ENCODE data around the gene TMED7. TPM values are rescaled to one million over a fixed set of nuclear protein-coding genes. Genes with fewer than 3 reads are reported as not detected.
A peak's percentile ranks its signal among the peaks of the same experiment; 100 is the strongest.
"Not testable (repeated sequence)": the region's sequence is repeated elsewhere in the genome, so short reads cannot be mapped to it uniquely, and the experiment has no call there.

Gene TMED7
- 20.5 TPM for total RNA-seq

GRCh38 chr5:115625579-115626444 lies at the start of gene TMED7:
TMED7 (minus strand) TSS chr5:115626036; CDS start chr5:115625792, 244 bp downstream.
- peak; percentile 95 to 99 (median 98) for DNase-seq (ENCODE audit: low read depth in 2 of 3, low spot score in 2 of 3)

GRCh38 chr5:115674782-115675181 lies 48.9 kb upstream of the TMED7 start:
- not testable (repeated sequence) for DNase-seq (ENCODE audit: low read depth in 2 of 3, low spot score in 2 of 3)

DNA sequence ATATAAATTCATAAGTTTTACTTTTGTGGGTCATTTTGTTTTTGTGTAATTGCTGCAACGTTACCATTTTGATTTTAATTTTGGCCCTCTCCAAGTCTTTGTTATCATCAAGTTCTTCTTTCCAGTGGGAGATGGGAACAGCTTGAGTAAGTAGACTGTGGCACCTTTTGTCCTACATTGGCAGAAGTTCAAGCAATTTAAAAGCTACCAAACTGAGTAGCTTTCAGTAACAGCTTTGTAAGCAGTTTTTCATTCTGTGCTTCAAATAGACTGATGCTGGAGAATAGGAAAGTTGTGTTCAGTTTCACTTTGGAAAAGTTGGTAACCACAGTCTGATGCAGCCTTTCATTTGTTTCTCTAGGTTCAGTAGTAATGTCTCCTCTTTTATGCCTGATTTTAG lies 47.8 kb upstream of the TMED7 start:
- DNase-seq (ENCODE audit: low read depth in 2 of 3, low spot score in 2 of 3), result no peak

GRCh38 chr5:115671939-115672338 lies 46.1 kb upstream of the TMED7 start:
- DNase-seq (ENCODE audit: low read depth in 2 of 3, low spot score in 2 of 3), result no peak

DNA sequence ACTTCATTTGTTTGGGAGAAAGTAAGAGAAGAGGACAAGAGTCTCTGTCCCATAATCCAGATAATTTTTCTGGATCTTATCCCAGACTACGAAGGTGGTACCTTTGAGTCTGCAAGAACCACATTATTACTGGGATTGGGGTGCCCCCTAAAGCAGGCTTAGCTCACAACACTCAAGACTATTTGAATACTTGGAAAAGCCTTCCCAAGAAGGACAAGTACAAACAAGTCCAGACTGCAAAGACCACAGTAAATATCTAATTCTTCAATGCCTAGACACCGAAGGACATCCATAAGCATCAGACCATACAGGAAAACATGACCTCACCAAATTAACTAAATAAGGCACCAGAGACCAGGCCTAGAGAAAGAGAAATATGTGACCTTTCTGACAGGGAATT lies 40.2 kb upstream of the TMED7 start:
- DNase-seq (ENCODE audit: low read depth in 2 of 3, low spot score in 2 of 3), result no peak

DNA sequence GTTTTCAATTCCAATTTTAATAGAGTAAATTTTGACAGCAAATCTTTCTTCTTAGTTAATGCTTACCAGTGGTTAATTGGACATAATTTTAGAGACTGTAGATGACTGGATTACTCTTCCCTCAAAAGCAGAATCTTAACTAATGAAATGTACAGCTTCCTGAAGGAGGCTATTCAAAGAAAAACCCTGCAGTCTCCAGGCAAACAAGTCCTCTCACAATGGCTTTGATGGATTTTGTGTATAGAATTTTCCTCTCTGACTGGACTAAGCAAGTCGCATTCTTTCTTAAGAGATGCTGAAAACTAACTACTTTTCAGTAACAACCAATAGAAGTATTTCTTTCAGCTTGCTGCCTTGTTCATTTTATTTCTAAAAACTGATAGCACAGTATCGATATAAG lies 35.7 kb upstream of the TMED7 start:
- no peak for DNase-seq (ENCODE audit: low read depth in 2 of 3, low spot score in 2 of 3)

- DNase-seq (ENCODE audit: low read depth in 2 of 3, low spot score in 2 of 3), result no peak
Observed at GRCh38 chr5:115661101-115661500, 35.3 kb upstream of the TMED7 start.

DNA sequence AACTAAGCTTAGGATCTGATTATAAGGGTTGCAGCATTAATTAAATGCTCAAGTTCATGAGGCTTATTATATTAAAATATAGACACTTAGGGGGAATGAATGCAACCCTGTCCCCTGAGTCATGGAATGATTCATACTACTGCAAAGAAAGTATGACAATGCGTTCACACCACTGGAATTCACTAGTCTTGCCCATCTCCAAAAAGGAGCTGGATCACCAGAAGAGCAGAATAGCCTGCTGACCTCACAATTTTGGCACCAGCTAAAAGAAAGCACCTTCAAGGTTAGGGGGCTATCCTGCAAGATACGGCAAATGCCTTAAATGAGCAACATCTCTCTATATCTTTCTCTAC lies 32.0 kb upstream of the TMED7 start:
- DNase-seq (ENCODE audit: low read depth in 2 of 3, low spot score in 2 of 3), result no peak

- DNase-seq (ENCODE audit: low read depth in 2 of 3, low spot score in 2 of 3), result no peak
Observed at GRCh38 chr5:115657125-115657880, 31.5 kb upstream of the TMED7 start.

DNA sequence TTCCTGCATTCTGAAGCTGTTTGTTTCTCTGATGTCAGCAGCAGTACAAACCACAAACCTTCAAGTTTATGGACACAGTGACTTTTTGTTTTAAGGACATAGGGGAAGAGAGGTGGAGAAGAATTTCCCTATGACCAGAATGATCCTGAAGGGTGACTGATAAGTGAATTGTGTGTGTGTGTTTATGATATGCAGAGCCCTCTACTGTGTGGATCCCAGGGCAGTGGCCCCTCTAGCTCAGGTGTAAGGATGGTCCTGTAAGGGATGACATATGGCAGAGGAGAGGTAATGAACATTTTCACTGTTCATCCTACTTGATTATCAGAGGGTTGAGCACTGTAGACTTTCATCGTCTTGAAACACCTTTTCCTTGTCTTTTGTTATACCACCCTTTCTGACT lies 30.6 kb upstream of the TMED7 start:
- DNase-seq (ENCODE audit: low read depth in 2 of 3, low spot score in 2 of 3), result no peak

GRCh38 chr5:115655994-115656393 lies 30.2 kb upstream of the TMED7 start:
- no peak for DNase-seq (ENCODE audit: low read depth in 2 of 3, low spot score in 2 of 3)

- DNase-seq (ENCODE audit: low read depth in 2 of 3, low spot score in 2 of 3), result no peak
Observed at GRCh38 chr5:115649541-115649940, 23.7 kb upstream of the TMED7 start.

DNA sequence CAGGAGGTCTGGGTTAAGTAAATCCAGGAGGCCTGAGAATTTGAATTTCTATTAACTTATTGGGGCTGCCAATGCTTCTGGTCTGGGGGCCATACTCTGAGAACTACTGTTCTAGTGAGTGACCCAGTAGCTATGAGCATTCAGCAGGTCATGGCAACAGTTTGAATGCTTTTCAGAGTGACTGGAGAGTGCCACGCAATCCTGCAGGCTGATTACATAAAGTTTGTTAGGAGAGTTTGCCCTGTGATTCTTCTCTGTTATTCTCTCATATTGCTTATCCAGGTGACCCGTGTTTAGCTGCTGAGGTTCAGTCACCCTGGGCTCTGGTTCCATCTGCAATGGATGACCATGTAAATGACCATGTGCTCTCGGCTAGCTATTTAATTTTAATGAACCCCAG lies 22.2 kb upstream of the TMED7 start:
- no peak for DNase-seq (ENCODE audit: low read depth in 2 of 3, low spot score in 2 of 3)

DNA sequence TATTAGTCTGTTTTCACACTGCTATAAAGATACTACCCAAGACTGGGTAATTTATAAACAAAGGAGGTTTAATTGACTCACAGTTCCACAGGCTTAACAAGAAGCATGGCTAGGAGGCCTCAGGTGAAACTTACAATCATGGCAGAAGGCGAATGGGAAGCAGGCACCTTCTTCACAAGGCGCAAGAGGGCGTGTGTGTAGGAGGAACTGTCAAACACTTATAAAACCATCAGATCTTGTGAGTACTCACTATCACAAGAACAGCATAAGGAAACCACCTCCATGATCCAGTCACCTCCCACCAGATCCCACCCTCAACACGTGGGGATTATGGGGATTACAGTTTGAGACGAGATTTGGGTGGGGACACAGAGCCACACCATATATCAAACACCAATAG lies 19.6 kb upstream of the TMED7 start:
- not testable (repeated sequence) for DNase-seq (ENCODE audit: low read depth in 2 of 3, low spot score in 2 of 3)

GRCh38 chr5:115644046-115644445 lies 18.2 kb upstream of the TMED7 start:
- DNase-seq (ENCODE audit: low read depth in 2 of 3, low spot score in 2 of 3), result no peak

GRCh38 chr5:115641948-115642347 lies 16.1 kb upstream of the TMED7 start:
- no peak for DNase-seq (ENCODE audit: low read depth in 2 of 3, low spot score in 2 of 3)

DNA sequence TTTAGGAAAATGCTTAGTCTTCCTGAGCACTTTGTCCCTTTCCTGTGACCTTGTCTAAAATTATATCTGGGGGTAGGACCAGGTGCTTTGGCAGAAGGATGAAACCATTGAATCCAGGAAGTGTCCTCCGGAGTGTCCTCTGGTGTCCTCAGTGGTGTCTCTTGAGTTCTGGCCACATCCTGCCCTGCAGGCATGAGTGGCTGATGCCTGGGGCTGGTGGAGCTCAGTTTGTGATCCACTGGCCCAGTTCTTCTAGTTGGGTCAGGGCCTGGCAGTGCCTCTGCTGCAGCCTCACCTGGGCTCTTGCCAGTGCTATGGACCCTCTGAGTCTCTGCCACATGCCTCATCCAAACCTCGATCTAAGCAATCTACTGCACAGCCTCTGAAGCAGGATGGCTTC lies 14.4 kb upstream of the TMED7 start:
- DNase-seq (ENCODE audit: low read depth in 2 of 3, low spot score in 2 of 3), result no peak

GRCh38 chr5:115639377-115639776 lies 13.5 kb upstream of the TMED7 start:
- DNase-seq (ENCODE audit: low read depth in 2 of 3, low spot score in 2 of 3), result no peak

- DNase-seq (ENCODE audit: low read depth in 2 of 3, low spot score in 2 of 3), result no peak
Observed at GRCh38 chr5:115637507-115637906, 11.7 kb upstream of the TMED7 start.

DNA sequence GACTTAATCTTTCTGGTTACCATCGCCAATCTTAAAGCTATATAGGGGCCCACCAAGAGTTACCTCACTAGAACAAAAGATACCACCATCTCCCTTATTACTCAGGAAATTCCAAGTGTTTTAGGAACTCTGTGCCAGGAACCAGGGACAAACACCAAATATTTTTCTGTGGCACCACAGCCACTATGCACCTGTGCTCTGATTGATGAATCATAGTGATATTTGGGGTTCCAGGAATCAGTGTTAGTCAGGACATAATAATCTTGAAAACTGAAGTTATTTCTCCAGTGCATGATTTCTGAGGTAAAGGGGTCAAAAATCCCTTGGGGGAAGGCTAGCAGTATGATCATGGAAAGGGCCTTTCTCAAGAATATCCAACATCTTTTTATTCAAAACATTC lies 10.2 kb upstream of the TMED7 start:
- no peak for DNase-seq (ENCODE audit: low read depth in 2 of 3, low spot score in 2 of 3)

DNA sequence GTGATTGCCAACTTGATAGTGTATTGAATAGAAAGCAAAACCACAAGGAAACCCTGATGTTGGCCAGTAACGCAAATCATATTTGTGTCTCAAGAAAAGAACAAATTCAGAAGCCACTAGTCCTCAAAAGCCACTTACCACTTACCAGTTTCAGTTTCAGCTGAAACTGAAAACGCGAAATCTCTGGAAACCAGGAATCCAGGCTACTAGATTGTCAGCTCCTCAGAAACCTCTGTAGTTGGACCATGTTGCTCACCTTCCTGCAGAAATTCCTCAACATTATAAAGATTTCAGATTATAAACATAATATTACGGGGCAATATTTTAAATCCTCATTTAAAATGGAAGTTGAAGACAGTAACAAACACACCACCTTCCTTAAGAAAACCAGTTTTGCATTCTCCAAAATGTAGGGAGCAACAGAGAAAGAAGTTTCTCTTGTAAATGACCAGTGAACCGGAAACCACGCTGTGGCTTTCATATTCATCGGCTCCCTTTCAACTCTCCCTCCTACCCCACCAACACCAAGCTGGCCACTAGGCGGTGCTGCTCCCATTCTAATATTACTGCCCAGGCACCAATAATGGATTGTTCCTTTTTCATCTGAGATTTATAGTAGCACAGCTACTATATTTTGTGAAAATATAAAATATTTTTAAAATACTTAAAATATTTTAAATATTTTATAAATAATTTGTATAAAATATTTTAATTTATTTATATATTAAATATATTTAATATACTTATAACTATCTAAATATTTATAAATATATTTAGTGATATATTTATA lies 8.7 kb upstream of the TMED7 start:
- peak; percentile 39 to 90 (median 83) for DNase-seq (ENCODE audit: low read depth in 2 of 3, low spot score in 2 of 3)

Measured in hematopoietic multipotent progenitor cell (in vitro differentiated cells).